ENCODE measurements around the gene SH2D3A.
A peak's percentile ranks its signal among the peaks of the same experiment; 100 is the strongest.
"Not testable (repeated sequence)": the region's sequence is repeated elsewhere in the genome, so short reads cannot be mapped to it uniquely, and the experiment has no call there.

The SH2D3A gene

DNA sequence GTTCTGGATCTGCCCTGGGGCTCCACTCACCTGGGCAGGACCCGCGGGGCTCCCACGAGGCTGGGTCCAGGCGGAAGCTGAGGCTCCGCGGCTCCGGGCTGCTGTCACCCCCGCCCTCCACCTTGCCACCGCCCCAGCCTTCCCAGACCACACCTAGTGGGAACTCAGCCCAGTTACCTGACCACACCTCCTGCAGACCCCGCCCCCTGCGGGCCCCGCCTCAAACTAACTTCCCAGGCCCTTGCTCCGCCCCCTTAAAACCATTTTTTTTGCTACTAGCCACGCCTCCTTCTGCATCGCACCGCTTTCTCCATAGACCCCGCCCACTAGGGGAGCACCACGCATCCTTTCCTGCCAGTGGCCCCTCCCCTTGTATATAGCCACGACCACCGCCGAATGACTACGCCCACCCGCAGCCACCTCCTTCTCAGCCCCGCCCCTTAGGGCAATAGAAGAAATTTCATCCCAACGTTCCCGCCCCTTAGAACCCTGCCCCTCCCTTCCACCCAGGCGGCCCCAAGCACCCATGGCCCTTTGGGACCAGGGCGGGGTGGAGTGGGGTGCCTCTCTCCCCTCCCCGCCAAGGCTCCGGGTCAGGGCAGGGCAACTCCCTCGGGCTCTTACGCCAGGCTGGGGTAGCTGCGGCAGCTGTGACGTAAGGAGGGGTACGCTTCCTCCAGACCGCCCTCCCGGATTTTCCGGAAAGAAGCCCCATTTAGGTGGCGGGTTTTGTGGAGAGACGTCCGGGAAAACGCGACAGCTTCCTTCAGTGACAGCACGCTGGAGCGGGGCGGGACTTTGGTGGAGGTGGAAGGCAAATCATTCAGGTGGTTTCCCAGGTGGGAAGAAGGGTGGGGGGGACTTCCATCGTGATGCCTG, at the start of gene SH2D3A:
Gene SH2D3A (minus strand): TSS at position 79 of the 879 bp plus-strand sequence. CDS start 3,687 bp downstream, outside the sequence.
- peak; percentile 97 for DNase-seq

DNA sequence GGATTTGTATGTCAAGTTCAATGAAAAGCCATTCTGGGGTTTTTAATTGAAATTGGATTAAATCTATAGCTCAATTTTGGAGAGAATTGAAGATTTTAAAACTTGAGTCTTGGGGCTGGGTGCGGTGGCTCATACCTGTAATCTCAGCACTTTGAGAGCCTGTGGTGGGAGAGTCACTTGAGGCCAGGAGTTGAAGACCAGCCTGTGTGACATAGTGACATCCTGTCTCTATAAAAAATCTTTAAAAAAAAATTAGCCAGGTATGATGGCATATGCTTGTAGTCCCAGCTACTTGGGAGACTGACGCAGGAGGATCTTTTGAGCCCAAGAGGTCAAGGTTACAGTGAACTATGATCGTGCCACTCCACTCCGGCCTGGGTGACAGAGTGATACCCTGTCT, 46.4 kb upstream of the SH2D3A start:
- no peak for DNase-seq

DNA sequence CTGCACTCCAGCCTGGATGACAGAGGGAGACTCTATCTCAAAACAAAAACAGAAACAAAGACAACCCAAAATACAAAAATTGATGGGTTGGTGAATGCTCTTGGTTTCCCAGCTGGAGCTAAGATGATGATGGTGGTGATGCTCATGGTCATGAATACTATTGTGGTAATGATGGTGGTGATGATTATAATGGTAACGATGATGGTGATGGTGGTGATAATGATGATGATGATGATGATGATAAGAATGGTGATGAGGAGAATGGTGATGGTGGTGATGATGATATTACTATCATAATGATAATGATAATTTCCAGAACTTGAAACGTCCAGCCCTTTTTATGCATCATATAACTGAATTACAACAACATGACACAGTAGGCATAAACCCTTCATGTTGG, 45.4 kb upstream of the SH2D3A start:
- no peak for DNase-seq

DNA sequence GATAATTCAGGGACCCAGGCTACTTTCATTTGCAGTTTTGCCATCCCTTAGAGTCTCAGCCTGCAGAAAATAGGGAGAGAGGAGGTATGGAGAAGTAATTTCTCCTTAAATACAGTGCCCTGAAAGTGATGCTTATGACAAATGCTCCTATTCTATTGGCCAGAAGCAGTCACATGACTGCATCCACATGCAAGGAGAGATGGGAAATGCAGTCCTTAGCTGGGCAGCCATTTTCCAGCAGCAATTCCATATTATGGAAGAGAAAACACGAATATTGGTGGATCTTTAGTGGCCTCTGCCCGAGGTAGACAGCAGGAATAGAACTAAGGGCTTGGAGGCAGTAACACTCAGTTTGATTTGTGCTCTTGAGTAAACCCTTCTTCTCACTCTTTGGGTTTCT, 44.7 kb upstream of the SH2D3A start:
- DNase-seq, result no peak

- DNase-seq, result no peak
Measured at GRCh38 chr19:6811378-6811777, 44.1 kb upstream of the SH2D3A start.

- no peak for DNase-seq
Measured at GRCh38 chr19:6809262-6809661, 42.0 kb upstream of the SH2D3A start.

GRCh38 chr19:6808494-6808893, 41.3 kb upstream of the SH2D3A start:
- DNase-seq, result no peak

GRCh38 chr19:6807291-6807690, 40.1 kb upstream of the SH2D3A start:
- DNase-seq, result no peak

DNA sequence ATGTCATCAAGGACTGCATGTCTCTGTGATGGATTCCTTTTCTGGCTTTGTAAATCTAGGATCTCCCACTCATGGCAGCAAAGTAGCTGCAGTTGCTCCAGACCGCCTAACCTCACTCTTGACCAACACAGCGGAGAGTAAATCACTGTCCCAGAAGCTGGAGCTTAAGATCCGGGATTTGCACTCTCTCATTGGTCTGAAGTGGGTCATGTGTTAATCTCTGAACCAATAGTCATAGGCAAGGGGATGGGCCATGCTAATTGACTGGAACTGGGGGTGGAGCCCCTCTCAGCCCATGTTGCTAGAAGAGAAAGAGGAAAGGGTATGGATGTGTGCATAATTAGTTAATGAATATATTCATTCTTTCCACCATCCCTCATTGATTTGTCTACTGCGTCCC, 39.3 kb upstream of the SH2D3A start:
- no peak for DNase-seq

DNA sequence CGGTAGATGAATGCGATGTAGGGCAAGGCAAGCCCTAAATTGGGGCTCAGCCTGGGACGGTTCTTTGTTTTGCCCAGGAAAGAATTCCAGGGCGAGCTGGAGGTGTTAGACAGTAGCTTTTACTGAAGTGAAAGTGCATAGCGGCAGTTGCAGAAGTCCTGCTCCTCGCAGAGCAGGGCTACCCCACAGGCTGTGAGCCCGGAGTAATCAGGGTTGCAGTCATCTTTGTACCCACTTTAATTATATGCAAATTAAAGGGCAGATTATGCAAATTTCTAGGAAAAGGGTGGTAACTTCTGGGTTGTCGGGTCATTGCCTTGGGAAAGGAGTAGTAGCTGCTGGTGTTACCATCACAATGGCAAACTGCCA, 35.8 kb upstream of the SH2D3A start:
- DNase-seq, result no peak

DNA sequence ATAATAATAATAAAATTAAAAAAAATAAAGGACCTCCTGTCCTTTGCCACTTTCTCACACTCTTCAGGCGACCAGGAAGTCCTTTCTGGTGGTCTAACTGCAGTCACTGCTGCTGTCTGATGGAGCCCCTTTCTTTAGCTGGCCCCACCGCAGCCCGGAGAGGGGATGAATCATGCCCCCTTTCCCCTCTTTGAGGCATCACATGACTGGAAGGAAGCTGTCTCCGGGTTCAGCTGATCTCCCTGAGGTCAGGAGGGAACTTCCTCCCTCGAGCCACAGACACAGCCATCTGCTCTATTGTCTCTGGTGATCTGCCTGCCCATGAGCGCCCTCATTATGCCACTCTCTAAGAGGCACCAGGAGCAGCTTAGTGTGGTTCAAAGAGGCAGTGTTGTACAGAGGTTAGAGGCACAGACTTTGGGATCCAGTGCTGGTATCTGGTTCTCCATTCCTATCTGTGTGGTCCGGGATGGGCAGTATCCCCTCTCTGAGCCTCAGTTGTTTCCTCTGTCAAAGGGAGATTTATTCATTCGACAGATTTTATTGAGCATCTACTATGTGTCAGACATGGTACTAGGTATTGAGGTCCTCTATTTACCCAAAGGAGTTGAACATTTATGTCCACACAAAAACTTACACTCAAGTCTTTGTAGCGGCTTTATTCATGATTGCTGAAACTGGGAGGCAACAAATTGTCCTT, 35.3 kb upstream of the SH2D3A start:
- DNase-seq, result peak; percentile 71

DNA sequence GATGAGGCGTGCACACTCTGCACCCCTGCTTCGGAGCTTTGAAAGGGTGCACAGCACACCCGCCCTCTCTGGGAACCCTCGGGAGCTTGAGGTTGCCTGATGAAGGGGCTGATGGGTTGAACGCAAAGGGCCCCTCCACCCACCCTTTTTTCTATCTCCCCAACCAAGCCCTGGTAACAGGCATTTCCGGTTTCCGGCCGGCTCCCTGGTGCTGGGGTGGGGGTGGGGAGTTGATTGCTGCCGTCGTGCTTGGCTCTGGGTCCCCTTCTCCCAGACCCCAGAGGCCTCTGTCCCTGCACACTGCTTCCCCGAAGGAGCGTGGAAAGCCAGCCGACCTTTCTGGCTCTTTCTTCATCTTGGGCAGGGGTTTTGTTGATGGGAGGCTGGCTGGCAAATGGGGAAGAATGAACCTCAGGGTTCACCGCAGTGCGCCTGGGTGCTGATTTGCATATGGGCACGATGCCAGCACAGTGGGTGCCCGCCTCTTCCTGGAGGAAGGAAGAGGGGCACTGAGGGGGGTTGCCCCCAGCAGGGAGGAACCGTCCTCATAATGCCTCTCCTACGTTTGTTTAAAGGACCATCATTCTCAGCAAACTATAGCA, 34.4 kb upstream of the SH2D3A start:
- peak; percentile 79 for DNase-seq

GRCh38 chr19:6800991-6801484, 33.8 kb upstream of the SH2D3A start:
- DNase-seq, result peak; percentile 29

DNA sequence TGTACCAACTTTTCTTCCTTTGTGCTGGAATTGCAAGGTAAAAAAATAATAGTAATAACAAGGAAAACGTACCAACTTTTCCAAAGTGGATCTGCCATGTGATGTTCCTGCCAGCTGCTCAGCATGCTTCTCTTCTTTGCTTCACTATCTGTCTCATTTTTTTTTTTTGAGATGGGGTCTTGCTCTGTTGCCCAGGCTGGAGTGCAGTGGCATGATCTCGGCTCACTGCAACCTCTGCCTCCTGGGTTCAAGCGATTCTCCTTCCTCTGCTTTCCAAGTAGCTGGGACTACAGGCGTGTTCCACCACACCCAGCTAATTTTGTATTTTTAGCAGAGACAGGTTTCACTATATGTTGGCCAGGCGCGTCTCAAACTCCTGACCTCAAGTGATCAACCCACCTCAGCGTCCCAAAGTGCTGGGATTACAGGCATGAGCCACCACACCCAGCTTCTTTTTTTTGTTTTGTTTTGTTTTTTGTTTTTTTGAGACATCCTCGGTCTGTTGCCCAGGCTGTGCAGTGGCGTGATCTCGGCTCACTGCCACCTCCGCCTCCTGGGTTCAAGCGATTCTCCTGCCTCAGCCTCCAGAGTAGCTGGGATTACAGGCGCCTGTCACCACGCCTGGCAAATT, 33.0 kb upstream of the SH2D3A start:
- not testable (repeated sequence) for DNase-seq

DNA sequence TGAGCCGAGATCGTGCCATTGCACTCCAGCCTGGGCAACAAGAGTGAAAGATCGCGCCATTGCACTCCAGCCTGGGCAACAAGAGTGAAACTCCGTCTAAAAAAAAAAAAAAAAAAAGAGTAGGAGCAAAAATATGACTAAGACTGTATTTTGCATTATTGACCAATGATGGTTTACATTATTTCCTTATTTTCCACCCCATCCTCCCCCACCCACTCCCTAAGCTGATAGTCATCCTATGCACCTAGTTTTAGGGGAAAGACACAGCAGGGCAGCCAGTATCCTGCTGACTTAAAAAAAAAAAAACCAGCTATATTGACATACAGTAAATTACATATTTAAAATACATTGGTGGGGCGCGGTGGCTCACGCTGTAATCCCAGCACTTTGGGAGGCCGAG, 30.4 kb upstream of the SH2D3A start:
- no peak for DNase-seq

DNA sequence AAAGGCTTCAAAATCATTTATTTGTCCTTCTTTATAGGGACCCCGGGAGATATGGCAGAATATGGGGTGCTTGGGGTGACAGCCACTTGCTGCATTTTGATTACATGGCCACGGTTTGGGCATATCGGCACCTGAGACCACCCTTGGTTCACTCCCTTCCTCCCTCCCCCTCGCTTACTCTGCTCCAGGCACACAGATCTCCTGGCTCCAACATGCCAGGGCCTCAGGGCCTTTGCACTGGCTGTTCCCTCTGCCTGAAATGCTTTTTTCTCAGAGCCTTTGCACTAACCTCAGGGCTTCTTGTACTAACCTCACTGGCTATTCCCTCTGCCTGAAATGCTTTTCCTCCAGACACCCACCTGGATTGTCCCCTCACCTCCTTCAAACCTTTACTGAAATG, 29.0 kb upstream of the SH2D3A start:
- no peak for DNase-seq

GRCh38 chr19:6794686-6795431, 27.6 kb upstream of the SH2D3A start:
- DNase-seq, result no peak

DNA sequence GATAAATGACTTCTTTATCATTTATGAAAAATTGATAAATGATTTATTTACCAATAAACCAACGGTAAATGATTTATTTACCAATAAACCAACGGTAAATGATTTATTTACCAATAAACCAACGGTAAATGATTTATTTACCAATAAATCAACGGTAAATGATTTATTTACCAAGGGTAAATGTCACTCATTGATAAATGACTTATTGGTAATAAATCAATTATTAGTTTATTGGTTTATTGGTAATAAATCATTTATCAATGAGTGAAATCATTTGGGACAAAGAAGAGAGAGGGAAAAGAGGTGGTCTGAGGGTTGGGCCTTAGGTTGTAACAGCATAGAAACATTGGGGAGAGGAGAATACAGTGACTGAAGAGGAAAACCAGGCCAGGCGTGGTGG, 26.7 kb upstream of the SH2D3A start:
- DNase-seq, result no peak

- DNase-seq, result no peak
Measured at GRCh38 chr19:6793411-6793810, 26.2 kb upstream of the SH2D3A start.

DNA sequence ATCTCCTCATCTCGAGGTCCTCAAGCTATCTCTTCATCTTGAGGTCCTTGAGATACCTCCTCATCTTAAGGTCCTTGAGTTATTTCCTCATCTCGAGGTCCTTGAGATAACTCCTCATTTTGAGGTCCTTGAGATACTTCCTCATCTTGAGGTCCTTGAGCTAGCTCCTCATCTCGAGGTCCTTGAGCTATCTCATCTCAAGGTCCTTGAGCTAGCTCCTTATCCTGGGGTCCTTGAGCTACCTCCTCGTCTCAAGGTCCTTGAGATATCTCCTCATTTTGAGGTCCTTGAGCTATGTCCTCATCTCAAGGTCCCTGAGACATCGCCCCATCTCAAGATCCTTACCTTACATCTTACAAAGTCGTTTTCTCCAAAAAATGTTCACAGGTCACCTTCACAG, 24.0 kb upstream of the SH2D3A start:
- no peak for DNase-seq

DNA sequence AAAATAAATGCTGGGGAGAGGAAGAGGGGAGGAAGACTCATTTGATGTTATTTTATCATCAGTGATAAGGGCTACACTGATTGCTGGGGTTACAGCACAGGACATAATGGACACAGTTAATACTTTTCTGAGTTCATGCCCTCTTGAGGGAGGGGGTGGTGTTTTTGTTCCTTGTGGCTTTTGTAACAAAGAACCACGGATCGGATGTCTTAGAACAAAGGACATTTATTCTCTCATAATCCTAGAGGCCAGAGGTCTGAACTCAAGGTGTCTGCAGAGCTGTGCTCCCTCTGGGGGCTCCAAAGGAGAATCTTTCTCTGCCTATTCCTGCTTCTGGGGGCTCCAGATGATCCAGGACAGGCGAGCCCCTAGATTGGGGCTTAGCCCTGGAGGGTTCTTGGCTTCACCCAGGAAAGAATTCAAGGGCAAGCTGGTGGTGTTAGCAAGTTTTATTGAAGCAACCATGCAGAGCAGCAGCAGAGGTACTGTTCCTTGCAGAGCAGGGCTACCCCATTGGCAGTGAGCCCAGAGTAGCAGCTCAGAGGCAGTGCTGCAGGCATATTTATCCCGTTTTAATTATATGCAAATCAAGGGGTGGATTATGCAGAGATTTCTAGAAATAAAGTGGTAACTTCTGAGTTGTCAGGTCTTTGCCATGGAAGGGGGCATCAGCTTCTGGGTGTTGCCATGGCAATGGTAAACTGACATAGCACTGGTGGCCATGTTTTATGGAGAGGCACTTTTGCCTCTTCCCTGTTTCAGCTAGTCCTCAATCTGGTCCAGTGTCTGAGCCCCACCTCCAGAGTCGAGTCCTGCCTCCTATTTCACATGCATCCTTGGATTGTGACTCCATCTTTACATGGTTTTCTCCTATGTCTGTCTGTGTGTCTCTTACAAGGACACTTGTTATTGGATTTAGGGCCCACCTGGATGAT, 23.2 kb upstream of the SH2D3A start:
- DNase-seq, result no peak
